Measurements from ENCODE around the gene CTNNA3.

Gene CTNNA3

DNA sequence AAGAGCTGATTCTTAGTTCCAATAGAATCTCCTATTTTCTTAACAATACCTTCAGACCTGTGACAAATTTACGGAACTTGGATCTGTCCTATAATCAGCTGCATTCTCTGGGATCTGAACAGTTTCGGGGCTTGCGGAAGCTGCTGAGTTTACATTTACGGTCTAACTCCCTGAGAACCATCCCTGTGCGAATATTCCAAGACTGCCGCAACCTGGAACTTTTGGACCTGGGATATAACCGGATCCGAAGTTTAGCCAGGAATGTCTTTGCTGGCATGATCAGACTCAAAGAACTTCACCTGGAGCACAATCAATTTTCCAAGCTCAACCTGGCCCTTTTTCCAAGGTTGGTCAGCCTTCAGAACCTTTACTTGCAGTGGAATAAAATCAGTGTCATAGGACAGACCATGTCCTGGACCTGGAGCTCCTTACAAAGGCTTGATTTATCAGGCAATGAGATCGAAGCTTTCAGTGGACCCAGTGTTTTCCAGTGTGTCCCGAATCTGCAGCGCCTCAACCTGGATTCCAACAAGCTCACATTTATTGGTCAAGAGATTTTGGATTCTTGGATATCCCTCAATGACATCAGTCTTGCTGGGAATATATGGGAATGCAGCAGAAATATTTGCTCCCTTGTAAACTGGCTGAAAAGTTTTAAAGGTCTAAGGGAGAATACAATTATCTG is 768.6 kb downstream of the CTNNA3 start:
- no peak for DNase-seq

DNA sequence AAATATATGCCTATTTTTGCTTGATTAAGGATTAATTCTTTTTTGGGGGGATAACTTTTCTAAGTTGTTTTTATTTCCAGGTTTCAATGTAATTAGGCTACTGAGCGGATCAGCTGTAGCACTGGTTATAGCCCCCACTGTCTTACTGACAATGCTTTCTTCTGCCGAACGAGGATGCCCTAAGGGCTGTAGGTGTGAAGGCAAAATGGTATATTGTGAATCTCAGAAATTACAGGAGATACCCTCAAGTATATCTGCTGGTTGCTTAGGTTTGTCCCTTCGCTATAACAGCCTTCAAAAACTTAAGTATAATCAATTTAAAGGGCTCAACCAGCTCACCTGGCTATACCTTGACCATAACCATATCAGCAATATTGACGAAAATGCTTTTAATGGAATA is 769.2 kb downstream of the CTNNA3 start:
- DNase-seq, result no peak

DNA sequence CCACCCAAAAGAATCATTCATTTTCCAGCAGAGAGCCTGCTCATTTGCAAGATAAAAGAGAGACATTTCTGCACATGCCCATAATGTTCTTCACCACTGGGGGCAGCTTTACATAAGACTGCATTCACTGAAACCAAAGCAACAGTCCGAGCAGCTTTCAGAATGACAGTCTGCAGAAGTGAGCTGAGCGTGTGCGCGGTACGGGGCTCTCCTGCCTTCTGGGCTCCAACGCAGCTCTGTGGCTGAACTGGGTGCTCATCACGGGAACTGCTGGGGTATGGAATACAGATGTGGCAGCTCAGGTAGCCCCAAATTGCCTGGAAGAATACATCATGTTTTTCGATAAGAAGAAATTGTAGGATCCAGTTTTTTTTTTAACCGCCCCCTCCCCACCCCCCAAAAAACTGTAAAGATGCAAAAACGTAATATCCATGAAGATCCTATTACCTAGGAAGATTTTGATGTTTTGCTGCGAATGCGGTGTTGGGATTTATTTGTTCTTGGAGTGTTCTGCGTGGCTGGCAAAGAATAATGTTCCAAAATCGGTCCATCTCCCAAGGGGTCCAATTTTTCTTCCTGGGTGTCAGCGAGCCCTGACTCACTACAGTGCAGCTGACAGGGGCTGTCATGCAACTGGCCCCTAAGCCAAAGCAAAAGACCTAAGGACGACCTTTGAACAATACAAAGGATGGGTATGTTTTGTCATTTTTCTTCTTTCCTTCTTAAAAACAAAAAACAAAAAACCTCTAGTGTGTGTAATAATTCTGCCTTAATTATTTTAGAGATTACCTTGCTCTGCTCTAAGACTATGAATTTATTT is 769.9 kb downstream of the CTNNA3 start, which contains the start of gene LRRTM3:
LRRTM3 (plus strand) TSS at position 141 of the 820 bp plus-strand sequence.
- no peak for DNase-seq

DNA sequence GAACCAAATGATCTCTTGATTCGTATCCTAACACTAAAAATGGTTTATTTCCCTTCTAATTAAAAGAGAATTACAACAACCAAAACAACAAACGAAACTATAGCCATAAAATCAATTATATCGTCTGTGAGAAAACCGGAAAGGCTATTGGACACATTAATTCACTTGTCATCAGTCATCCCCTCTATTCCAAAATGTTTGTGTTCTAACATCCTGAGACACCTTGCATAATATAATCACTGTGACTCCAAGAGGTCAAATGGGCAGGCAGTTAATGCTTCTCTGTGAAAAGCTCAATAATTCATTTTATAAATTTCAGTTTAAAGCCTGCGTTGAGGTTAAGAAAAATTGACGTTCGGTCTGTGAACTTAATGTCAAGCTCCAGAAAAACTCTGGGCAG is 770.6 kb downstream of the CTNNA3 start:
- DNase-seq, result no peak

DNA sequence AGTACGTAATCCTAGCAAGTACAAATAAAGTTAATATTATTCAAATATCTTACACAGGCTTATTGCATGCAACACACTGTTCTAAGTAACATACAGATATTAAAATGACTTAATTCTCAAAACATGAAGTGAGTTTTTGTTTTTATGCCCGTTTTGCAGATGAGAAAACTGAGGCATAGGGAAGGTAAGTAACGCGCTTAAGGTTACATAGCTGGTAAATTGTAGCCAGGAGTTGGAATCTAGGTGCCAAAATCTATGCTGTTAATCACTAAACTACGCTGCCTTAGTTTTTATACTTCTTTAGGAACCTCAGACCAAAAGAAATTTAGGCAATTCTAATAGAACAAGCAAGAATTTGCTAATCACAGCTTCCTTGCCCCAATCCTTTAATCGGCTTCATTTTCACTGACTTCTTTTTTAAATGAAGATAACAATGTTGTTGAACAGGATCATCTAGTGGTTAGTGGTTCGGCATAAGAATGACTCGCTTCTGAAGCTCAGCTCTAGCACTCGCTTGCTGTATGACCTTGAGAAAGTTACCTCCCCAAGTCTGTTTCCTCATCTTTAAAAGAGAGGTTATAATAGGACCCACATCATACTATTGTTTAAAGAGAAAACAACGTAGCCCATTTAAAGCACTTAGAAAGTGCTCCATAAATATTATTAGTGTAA is 771.2 kb downstream of the CTNNA3 start:
- no peak for DNase-seq

DNA sequence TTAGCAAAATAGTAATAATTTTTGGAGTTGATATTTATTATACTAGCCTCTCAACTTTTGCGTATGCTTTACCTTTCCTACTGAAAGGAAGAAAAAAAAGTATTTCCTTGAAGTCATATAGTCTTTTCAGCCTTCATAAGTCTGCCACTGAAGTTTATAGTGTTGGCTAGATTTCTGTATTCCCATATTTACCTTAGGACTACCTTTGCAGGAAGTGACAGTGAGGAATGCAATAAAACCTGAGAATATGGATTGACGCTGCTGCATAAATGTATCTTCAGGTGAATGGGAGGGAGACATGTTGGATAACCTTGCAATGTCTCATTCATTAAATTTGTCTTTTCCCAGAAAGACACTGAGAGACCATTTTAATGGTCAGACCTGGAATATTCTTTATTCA is 776.7 kb downstream of the CTNNA3 start:
- no peak for DNase-seq

DNA sequence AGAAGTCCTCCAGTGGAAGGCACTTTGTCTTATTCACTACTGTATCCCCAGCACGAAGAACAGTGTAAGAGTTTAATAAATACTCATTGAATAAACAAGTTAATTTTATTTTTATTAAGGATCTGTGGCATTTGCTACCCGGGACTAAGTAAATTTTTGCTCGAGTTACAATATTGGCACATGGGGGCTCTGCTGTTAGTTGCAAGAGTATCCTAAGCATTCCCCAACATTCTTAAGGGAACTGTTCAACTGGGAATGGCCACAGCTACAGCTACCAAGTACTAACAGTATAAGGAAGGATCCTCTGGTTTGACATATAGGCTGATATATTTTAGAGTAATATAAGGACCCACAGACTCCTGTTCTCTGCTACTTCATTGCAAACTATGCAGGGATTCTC is 778.9 kb downstream of the CTNNA3 start:
- DNase-seq, result no peak

DNA sequence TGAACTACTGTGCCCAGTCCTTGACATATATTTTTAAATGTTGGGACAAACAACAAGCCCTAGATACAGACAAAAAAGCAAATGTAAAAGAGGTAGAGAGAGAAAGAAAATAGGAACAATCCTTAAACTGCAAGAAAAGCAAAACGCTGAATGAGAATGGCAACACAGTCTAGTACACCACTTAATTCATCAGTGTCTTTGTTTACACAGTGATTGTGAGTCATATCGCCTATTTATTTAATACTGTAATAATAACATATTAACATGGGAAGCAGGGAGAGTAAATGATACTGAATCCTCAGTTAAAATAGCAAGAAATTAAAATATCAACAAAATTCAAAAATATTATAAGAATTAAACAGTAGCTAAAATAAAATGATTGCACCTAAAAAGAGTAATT is 780.0 kb downstream of the CTNNA3 start:
- DNase-seq, result no peak

DNA sequence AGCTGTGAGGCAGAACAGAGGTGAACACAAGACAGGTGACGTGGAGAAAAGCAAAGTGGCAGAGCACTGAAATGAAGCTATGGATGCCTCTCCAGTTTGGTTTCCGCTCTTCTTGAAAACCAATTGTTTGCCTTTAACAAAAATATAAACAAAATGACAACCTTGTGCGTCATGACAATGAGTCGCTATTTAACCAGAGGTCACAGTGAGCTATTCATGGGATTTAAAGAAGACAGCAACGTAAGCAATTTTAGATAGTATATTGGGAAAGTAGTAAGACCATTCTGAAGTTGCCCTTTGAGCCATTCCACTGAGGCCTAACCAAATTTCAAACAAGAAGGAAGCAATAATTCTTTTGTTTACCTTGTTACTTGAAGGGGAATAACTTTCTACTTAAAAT is 785.3 kb downstream of the CTNNA3 start:
- DNase-seq, result no peak

DNA sequence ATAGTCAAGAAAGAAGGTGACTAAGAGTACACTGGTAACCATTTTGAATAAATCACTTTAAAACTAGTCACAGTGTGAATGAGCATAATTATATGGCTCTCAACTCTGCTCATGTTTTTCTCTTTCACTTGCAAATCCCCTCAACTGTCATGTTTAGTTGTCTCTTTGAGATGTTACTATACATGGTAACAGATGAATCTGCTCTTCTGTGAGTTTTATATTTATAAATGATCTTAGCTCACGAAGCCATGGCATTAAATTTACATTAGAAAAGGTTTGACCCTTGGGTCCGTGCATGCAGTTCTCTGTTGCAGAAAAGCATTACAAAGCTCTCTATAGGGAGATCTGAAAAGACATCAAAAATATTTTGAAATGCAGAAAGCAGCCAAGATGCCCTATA is 803.1 kb downstream of the CTNNA3 start:
- no peak for DNase-seq

DNA sequence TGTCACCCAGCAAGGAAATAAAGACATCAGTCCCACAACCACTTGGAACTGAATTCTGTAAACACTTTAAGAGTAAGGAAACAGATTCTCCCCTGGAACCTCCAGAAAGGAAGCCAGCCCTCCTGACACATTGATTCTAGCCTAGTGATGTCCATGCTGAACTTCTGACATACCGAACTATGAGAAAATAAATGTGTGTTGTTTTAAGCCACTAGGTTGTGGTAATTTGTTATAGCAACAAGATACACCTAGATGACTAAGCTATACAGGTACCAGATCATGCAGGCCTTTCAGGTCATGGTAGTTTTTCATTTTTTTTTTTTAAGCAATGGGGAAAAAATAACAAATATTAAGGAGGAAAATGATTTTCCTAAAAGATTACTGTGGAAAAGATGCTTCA is 807.8 kb downstream of the CTNNA3 start:
- DNase-seq, result no peak

DNA sequence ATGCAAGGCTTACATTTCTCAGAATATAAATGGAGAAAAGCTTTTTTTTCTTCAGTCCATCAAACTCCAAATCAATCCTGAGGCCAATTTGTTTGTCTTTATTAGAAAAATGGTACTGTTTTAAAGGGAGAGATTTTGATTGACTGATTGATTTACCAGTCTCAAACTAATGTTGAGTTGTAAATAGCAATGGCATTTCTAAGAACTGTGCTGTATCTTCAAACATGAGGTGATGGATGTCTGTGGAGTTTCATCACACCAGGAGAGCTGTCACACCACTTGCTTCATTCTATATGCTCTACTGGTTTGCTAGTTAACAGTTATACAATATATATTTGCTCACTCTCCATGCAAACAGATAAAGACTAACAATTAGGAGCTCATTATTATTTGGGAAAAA is 809.1 kb downstream of the CTNNA3 start:
- DNase-seq, result no peak

DNA sequence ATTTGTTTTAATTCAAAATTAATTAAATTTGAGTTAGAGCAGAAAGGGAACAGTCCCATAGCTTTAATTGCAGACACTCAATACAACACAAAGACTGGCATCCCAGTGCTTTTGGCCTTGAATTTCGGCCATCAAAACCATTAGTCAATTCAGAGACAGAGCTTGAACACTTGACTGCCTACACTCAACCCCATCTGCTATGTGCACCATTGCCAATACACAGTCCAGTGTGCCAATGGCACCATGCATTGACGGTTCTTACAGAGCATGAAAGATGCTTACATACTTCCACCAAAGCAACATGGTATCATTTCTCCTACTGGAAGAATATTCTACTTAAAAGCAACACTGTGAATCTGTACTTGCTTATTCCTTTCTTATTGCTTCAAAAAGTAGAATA is 813.7 kb downstream of the CTNNA3 start:
- no peak for DNase-seq

DNA sequence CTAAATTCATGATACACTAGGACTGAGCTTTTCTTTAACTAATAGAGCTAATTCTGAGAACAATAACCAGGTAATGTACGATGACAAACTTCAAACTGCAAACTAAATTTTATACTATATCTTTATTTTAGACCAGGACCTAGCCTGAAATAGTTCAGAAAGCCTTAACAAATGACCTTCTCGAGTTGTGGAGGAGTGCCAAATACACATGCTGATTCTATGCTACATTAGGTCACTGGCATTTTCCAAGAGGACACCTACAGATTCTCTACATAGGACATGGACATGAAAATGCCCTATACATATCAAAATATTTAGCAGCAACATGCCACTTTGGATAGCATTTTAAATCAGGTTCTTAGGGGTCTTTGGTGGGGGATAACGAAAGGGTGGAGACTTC is 814.2 kb downstream of the CTNNA3 start:
- DNase-seq, result no peak

DNA sequence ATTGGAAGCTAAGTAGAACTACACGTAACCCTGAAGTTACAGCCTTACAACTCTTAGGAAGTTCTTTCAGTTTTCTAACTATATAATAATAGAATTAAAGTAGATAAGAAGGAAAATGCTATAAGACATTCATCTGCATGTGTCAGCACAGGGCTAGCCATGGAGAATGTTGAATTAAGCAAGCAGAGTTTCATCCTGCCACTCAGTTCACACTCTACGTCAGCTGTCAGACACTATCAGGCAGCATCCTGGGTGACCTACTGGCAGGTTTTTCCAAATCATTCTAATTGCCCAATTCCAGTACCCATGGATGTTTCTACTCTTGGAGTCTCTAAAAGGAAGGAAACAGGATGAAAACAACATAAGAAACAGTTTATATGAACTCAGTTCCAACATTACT is 815.2 kb downstream of the CTNNA3 start:
- DNase-seq, result no peak

DNA sequence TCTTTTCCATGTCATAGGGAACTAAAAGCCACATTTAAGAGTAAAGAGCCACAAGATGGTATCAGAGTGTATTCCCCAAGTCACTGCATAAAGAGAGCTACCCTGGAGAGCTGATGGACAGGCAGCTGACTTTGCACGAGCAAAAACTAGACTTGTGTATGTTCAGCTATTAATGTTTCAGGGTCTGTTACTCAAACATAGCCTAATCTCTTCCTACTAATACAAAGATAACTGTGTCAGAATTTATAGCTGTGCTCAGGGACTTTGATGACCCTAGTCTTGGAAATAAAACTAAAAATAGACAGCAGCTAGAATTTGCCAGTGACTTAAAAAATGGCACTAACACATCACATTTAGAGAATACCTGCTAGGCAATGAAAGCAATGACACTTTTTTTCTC is 815.7 kb downstream of the CTNNA3 start:
- no peak for DNase-seq

DNA sequence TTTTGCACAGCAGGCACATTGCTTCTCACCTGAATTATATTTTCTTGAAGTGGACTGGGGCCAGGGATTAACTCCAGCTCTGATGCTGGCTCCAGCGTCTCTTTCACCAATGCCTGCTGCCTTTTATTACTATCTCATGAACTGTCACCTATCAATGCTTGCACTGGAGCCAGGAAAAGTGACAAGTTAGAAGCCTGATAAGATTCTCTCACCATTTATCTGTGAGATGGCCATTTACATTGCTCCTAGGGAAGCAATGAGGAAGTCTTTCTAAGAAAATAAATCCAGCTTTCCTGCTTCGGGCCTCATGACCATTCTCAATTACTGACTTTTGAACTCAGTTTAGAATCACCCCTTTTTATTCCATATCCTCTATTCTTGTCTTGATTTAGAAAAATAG is 818.6 kb downstream of the CTNNA3 start:
- no peak for DNase-seq

DNA sequence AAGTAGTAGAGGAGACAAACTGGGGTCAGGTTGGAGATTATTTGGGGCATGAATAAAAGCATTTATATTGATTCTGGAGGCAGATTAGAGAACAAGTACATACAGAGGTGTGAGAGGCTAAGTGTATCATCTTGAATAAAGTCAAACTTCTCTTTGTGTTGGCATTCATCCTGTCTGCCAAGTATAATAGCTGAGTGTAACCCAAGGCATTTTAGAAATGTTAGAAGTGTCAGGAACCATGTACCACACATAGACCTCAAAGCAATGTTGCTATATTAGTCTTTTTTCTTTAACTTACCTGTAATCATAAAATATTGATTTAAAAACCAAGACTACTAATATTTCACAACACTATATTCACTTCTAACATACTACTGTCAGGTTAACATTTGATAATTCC is 826.4 kb downstream of the CTNNA3 start:
- DNase-seq, result no peak

DNA sequence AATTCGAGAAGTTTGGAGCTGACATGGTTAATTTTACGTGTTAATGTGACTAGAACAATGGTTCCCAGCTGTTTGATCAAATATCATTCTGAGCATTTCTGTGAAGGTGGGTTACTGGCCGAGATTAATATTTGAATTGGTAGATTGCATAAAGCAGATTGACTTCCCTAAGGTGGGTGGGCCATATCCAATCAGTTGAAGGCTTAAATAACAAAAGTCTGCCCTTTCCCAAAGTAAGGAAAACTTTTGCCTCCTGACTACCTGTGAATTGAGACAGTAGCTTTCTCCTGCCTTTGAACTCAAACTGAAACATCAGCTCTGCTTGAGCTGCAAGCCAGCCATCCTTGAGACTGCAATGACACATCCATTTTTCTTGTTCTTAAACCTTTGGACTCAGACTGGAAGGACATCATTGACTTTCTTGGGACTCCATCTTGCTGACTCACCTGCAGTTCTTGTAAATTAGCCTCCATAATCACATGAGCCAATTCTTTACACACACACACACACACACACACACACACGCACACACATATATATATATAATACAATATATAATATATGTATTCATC is 833.2 kb downstream of the CTNNA3 start:
- no peak for DNase-seq

DNA sequence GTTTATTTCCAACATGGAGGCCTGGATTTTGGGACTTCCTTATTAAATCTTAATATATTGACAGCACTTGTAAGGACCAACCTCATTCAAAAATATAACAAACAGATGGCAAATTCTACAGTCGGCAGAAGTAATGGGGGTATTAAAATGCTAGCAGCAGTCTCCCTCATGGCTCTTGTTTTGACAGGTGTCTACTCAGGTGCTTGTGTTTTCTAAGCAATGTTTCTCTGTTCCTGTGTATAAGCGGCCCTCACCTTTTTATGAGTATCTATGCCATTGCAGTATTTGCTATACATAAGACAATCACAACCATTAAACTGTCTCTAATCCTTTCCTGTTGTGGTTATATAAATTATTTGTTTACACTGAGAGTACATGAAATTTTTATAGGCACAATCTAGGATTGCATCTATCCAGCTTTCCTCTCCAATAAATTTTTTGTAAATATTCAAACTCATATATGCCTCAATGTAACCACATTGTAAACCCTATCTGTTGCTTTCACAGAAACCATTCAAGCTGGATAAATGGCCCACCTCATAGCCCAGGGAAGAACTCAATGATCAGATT is 835.5 kb downstream of the CTNNA3 start:
- no peak for DNase-seq

DNA sequence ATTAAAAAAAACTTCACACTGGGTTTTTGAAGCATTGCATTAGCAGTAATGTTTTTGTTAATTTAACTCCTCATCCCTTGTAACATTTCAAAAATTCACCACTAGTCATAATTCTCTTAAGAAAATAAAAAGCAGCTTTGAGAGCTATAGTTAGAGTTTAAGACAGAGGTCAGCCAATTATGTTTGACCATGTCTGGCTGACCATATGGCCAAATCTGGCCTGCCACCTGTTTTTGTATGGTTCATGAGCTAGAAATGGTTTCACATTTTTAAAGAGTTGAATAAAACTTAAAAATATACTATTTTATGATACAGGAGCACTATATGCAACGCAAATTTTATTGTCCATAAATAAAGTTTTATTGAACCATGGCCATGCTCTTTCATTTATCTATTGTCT is 843.2 kb downstream of the CTNNA3 start:
- DNase-seq, result no peak

DNA sequence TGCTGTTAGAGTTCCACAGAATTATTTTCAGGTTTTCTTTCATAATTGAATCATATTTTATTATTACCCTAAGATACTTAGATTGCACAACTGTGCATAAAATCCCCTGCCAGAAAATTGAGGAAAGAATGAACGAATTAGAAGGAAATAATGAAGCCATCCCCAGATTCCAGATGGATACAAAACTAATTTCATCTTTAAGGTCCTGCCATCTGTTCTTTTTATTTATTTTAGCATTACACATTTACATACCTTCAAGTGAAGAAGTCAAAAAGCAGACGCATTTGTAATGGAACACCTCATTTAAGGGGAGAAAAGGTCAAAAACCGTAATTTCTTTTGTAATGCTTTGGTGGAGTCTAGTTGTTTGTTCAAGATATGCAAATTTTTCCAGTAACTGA is 847.1 kb downstream of the CTNNA3 start:
- no peak for DNase-seq

DNA sequence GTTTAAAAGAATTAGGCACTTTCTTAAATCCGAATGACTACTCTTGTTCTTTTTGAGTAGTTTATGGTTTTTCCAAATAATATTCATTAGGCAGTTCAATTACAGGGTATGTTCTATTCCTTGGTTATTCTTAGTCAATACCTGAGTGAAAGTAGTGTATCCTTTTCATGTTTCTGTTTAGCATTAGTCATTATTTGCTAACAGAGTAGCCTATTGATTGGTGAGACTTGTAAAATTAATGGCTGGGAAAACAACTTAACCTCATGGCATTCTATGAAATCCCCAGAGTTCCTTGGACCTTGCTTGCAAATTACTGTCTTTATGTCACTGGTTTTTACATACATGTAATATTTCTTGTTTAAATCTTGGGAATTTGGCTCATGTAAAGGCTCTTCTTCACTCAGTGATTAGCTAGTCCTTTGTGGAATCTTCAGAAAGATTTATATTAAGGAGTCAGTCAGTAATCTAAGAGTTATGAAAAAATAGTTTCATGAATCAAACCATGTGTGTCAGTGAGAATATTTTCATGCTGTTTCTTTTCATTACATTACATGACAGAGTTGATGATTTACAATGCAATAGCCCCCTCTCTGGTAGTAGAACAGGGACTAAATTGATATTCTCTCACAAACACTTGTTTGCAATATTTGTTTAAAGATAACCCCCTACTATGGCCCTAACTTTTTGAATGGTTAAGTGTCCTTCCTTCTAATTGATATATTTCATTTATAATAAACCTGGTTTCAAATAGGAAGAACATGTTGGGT is 851.6 kb downstream of the CTNNA3 start:
- no peak for DNase-seq
